Mesendoderm (in vitro differentiated cells): ENCODE data around the gene SLAMF7.
A peak's percentile ranks its signal among the peaks of the same experiment; 100 is the strongest.

Experiments used
- DNase-seq: peaks from one replicate; pipeline ENCODE4 v3.0.0; 2013
- H2AK5ac ChIP-seq: 2 replicates; pipeline ENCODE4 v1.6.1; 2013; ENCODE audit warnings: low read length, inconsistent platforms
- H2BK120ac ChIP-seq: 2 replicates; pipeline ENCODE4 v1.6.1; 2013; ENCODE audit warnings: low read depth, mild to moderate bottlenecking, low read length, moderate library complexity, mixed read lengths
- H2BK15ac ChIP-seq: replicated peaks from 2 replicates; pipeline ENCODE4 v1.6.1; 2013; ENCODE audit warnings: low read depth, mild to moderate bottlenecking, moderate library complexity
- H2BK5ac ChIP-seq: 2 replicates; pipeline ENCODE4 v1.6.1; 2013; ENCODE audit warnings: low read length, inconsistent platforms
- H3K18ac ChIP-seq: 2 replicates; pipeline ENCODE4 v1.6.1; 2013; ENCODE audit warnings: mild to moderate bottlenecking, low read length, mixed read lengths
- H3K23ac ChIP-seq: one replicate; pipeline ENCODE4 v1.6.1; 2013; ENCODE audit warnings: low read length
- H3K27ac ChIP-seq: 2 replicates; pipeline ENCODE4 v1.5.1; 2013; ENCODE audit warnings: low read depth, mild to moderate bottlenecking, inconsistent platforms, low read length, moderate library complexity
- H3K27me3 ChIP-seq: 2 replicates; pipeline ENCODE4 v1.6.1; 2013; ENCODE audit warnings: low read length, control low read depth, mild to moderate bottlenecking, inconsistent platforms; ENCODE audit not compliant: insufficient read depth, poor library complexity
- H3K36me3 ChIP-seq: 2 replicates; pipeline ENCODE4 v1.6.1; 2013; ENCODE audit warnings: low read length, inconsistent platforms; ENCODE audit not compliant: control insufficient read depth, insufficient read depth
- H3K4ac ChIP-seq: one replicate; pipeline ENCODE4 v1.6.1; 2013; ENCODE audit warnings: low read depth, mild to moderate bottlenecking, low read length, moderate library complexity
- H3K4me1 ChIP-seq: 2 replicates; pipeline ENCODE4 v1.6.1; 2013; ENCODE audit warnings: low read depth, low read length, inconsistent platforms; ENCODE audit not compliant: control insufficient read depth
- H3K4me2 ChIP-seq: 2 replicates; pipeline ENCODE4 v1.6.1; 2013; ENCODE audit warnings: low read length
- H3K4me3 ChIP-seq: 2 replicates; pipeline ENCODE4 v1.5.1; 2013; ENCODE audit warnings: mild to moderate bottlenecking, low read length
- H3K56ac ChIP-seq: one replicate; pipeline ENCODE4 v1.6.1; 2013; ENCODE audit warnings: low read length
- H3K79me1 ChIP-seq: 2 replicates; pipeline ENCODE4 v1.6.1; 2013; ENCODE audit warnings: low read length, inconsistent platforms
- H3K79me2 ChIP-seq: 2 replicates; pipeline ENCODE4 v1.6.1; 2013; ENCODE audit warnings: mild to moderate bottlenecking, low read length; ENCODE audit not compliant: control insufficient read depth, insufficient read depth
- H3K9ac ChIP-seq: 2 replicates; pipeline ENCODE4 v1.6.1; 2013; ENCODE audit warnings: low read length, inconsistent platforms
- H4K5ac ChIP-seq: one replicate; pipeline ENCODE4 v1.6.1; 2013; ENCODE audit warnings: low read length
- H4K8ac ChIP-seq: one replicate; pipeline ENCODE4 v1.6.1; 2013; ENCODE audit warnings: low read depth, mild to moderate bottlenecking, control low read depth, low read length, moderate library complexity
- WGBS: extraction: QIAGEN DNeasy Blood & Tissue Kit; methylation state at CpG from one replicate; pipeline ENCODE4 v1.1.7; 2013; ENCODE audit warnings: low lambda C conversion rate, missing lambda C conversion rate; ENCODE audit not compliant: insufficient coverage; ENCODE audit errors: extremely low coverage; 5-methylcytosine and 5-hydroxymethylcytosine counted together

The SLAMF7 gene

DNA sequence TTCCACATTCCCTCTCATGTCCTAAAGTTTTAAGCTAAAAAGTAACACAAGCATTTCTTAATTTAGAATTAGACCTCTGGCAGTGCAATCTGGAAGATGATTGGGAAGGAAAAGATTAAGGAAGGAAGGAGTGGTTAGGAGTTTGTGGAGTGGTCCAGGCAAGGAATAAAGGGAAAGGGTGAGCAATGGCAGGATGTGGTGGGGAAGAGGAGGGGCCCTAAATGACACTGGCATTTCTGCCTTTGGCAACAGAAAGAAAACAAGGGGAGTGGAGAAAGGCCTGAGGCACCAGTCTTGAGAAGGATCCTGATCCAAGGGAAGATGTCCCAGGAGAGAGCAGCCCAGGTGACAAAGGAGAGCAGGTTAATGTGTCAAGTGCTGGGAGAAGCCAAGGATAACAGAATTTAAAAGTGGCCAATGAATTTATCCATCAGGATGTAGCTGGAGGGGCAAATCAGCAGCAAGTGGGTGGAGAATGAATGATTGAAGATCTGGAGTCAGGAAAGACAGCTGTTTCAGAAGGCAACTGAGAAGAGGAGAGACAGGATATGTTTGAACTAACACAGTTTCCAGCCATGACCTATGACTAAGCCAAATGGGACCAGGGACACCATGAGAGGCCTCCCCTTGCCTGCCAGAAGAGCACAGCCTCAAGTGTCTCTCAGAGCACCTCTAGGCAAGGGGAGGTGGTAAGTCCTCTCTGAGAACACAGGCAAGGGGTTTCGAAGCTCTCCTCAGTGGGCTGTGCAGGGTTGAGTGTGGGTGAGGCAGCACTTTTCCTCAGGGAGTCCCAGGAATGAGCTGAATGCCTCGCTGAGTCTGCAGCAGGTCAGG, 36.1 kb downstream of the SLAMF7 start:
- Histone ChIP-seq H4K8ac (no peak overlapping the region), H2BK15ac (no peak overlapping the region), H3K4me3 (no peak overlapping the region), H3K9ac (no peak overlapping the region), H2AK5ac (no peak overlapping the region), H2BK120ac (no peak overlapping the region), H3K23ac (no peak overlapping the region), H3K18ac (no peak overlapping the region), H3K79me2 (no peaks in the 10 kb centered on the region), H3K4me2 (no peak overlapping the region), H3K36me3 (no peaks in the 10 kb centered on the region), H3K79me1 (no peaks in the 10 kb centered on the region), H4K5ac (no peak overlapping the region), H3K4ac (no peak overlapping the region), H2BK5ac (no peak overlapping the region), H3K4me1 (peaks cover 3% of the 10 kb centered on the region), H3K27me3 (no peaks in the 10 kb centered on the region), H3K27ac (no peak overlapping the region), H3K56ac (peak overlapping the region; percentile 28)
- peak; percentile 13 for DNase-seq
- no CpG with 5 or more reads among the region's 2 CpGs for WGBS

DNA sequence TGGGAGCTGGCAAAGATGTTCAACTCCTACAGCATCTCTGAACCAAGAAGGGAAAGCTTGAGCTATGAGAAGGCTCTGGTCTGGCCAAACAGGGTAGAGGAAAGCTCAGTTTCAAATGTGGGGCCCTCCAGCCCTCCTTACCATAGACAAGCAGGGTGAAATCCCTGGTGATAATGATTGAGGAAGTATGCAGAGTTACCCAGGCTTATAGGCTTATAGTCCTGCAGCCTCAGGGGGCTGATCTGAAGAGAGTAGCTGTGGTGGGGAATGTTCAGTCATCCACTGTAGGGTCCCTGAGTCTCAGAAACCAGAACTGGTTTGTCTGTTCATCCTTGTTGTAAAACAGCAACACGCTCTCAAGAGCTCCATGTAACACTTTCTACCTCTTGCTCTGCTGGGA, 37.1 kb downstream of the SLAMF7 start:
- WGBS = no CpG with 5 or more reads among the region's 1 CpG
- no peak overlapping the region for H2BK120ac ChIP-seq
- H3K27me3 ChIP-seq = no peaks in the 10 kb centered on the region
- H3K18ac ChIP-seq = no peak overlapping the region
- H2AK5ac ChIP-seq = no peak overlapping the region
- no peaks in the 10 kb centered on the region for H3K79me1 ChIP-seq
- no peak overlapping the region for H2BK15ac ChIP-seq
- H3K4me2 ChIP-seq = no peak overlapping the region
- no peak overlapping the region for H3K4ac ChIP-seq
- H3K56ac ChIP-seq = peak overlapping the region; percentile 45
- no peak overlapping the region for H3K4me3 ChIP-seq
- H3K9ac ChIP-seq = no peak overlapping the region
- no peaks in the 10 kb centered on the region for H3K36me3 ChIP-seq
- peaks cover 2% of the 10 kb centered on the region for H3K4me1 ChIP-seq
- H3K27ac ChIP-seq = no peak overlapping the region
- H4K5ac ChIP-seq = no peak overlapping the region
- DNase-seq = peak; percentile 5
- H2BK5ac ChIP-seq = no peak overlapping the region
- H3K79me2 ChIP-seq = no peaks in the 10 kb centered on the region
- no peak overlapping the region for H4K8ac ChIP-seq
- H3K23ac ChIP-seq = no peak overlapping the region

- H3K27me3 ChIP-seq = no peaks in the 10 kb centered on the region
- WGBS = no CpG with 5 or more reads among the region's 7 CpGs
- DNase-seq = peak; percentile 82
These were observed 38.5 kb downstream of the SLAMF7 start for GRCh38 chr1:160777486-160778089.

GRCh38 chr1:160778976-160779375, 39.9 kb downstream of the SLAMF7 start:
- Histone ChIP-seq H3K4me1 (peaks cover 2% of the 10 kb centered on the region), H3K4ac (no peak overlapping the region), H3K18ac (no peak overlapping the region), H2BK15ac (no peak overlapping the region), H3K79me2 (no peaks in the 10 kb centered on the region), H3K36me3 (no peaks in the 10 kb centered on the region), H3K56ac (no peak overlapping the region), H2AK5ac (peak overlapping the region; percentile 9), H3K4me2 (no peak overlapping the region), H3K27ac (no peak overlapping the region), H3K4me3 (no peak overlapping the region), H2BK5ac (no peak overlapping the region), H4K5ac (no peak overlapping the region), H3K79me1 (no peaks in the 10 kb centered on the region), H3K27me3 (no peaks in the 10 kb centered on the region), H4K8ac (no peak overlapping the region), H3K23ac (no peak overlapping the region), H2BK120ac (no peak overlapping the region), H3K9ac (no peak overlapping the region)
- WGBS = no CpG with 5 or more reads among the region's 6 CpGs
- no peak for DNase-seq

More at GRCh38 chr1:160777486-160778089, 38.5 kb downstream of the SLAMF7 start:
- no peak overlapping the region for H3K4me3 ChIP-seq
- H3K79me1 ChIP-seq = no peaks in the 10 kb centered on the region
- H3K36me3 ChIP-seq = no peaks in the 10 kb centered on the region
- no peak overlapping the region for H4K8ac ChIP-seq
- no peak overlapping the region for H3K18ac ChIP-seq
- H3K9ac ChIP-seq = no peak overlapping the region
- H2AK5ac ChIP-seq = no peak overlapping the region
- H3K27ac ChIP-seq = no peak overlapping the region
- no peak overlapping the region for H3K4ac ChIP-seq
- H4K5ac ChIP-seq = no peak overlapping the region
- no peak overlapping the region for H3K56ac ChIP-seq
- H3K79me2 ChIP-seq = no peaks in the 10 kb centered on the region
- no peak overlapping the region for H2BK5ac ChIP-seq
- H3K4me2 ChIP-seq = no peak overlapping the region
- no peak overlapping the region for H2BK120ac ChIP-seq
- peaks cover 2% of the 10 kb centered on the region for H3K4me1 ChIP-seq
- H2BK15ac ChIP-seq = no peak overlapping the region
- H3K23ac ChIP-seq = no peak overlapping the region

- Histone ChIP-seq H2AK5ac (no peak overlapping the region), H3K79me2 (no peaks in the 10 kb centered on the region), H3K23ac (no peak overlapping the region), H3K27ac (no peak overlapping the region), H2BK120ac (no peak overlapping the region), H4K8ac (no peak overlapping the region), H3K4ac (no peak overlapping the region), H3K36me3 (no peaks in the 10 kb centered on the region), H2BK15ac (no peak overlapping the region), H3K27me3 (no peaks in the 10 kb centered on the region), H3K4me3 (no peak overlapping the region), H3K9ac (no peak overlapping the region), H3K56ac (no peak overlapping the region), H3K18ac (no peak overlapping the region), H3K4me1 (no peaks in the 10 kb centered on the region), H3K79me1 (no peaks in the 10 kb centered on the region), H4K5ac (no peak overlapping the region), H3K4me2 (no peak overlapping the region), H2BK5ac (no peak overlapping the region)
- WGBS = no CpG with 5 or more reads among the region's 18 CpGs
- DNase-seq = peak; percentile 90
These were observed 40.8 kb downstream of the SLAMF7 start for GRCh38 chr1:160779626-160780397.
